GM19025 (cell line): ENCODE data around the gene HDC.

ENCODE experiments used
- ATAC-seq: cut with Tn5 transposase; IDR thresholded peaks from one replicate; pipeline ENCODE4 v1.9.1; 2021; ENCODE audit warnings: mild to moderate bottlenecking, low read depth, moderate library complexity; ENCODE audit not compliant: unreplicated experiment

Gene HDC

GRCh38 chr15:50228866-50229265, 36.7 kb downstream of the HDC start:
- ATAC-seq: no peak

GRCh38 chr15:50227076-50227475, 38.5 kb downstream of the HDC start:
- ATAC-seq: no peak

GRCh38 chr15:50225938-50226337, 39.6 kb downstream of the HDC start:
- ATAC-seq: no peak

- no peak for ATAC-seq
Measured at GRCh38 chr15:50225057-50225456, 40.5 kb downstream of the HDC start.

GRCh38 chr15:50224606-50225005, 40.9 kb downstream of the HDC start:
- ATAC-seq: no peak

- no peak for ATAC-seq
Measured at GRCh38 chr15:50222181-50222580, 43.3 kb downstream of the HDC start.

GRCh38 chr15:50219820-50220219, 45.7 kb downstream of the HDC start:
- no peak for ATAC-seq

GRCh38 chr15:50218691-50219090, 46.8 kb downstream of the HDC start:
- no peak for ATAC-seq

- no peak for ATAC-seq
Measured at GRCh38 chr15:50218291-50218690, 47.2 kb downstream of the HDC start.

GRCh38 chr15:50210462-50211157, 54.9 kb downstream of the HDC start:
- ATAC-seq: no peak

- ATAC-seq: no peak
Measured at GRCh38 chr15:50209809-50210208, 55.7 kb downstream of the HDC start.

- no peak for ATAC-seq
Measured at GRCh38 chr15:50206020-50206419, 59.5 kb downstream of the HDC start.

GRCh38 chr15:50202003-50202402, 63.5 kb downstream of the HDC start:
- no peak for ATAC-seq

GRCh38 chr15:50192926-50193620, 72.5 kb downstream of the HDC start:
- ATAC-seq: no peak

GRCh38 chr15:50192164-50192563, 73.4 kb downstream of the HDC start:
- ATAC-seq: no peak
